ENCODE results near the gene JADE1.

DNA sequence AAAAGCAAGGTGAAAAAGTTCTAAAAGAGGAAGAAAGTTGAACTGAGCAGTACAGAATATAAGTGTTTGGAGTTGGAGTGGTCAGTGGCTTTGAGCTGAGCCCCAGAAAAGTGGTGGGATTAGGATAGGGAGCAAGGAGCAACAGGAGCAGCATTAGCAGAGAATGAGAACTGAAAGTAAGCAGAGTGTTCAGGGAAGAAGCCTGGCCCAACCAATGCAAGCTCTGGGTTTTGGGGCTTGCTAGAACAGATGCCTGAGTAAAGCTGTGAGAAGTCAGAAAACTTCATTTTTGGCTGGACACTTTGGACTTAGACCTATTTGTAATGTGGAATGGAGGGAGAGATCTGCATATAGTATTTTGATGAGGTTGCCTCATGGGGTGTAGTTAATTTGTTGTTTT, 17.8 kb downstream of the JADE1 start:
- TF ChIP-seq CEBPB (tag; IDR thresholded peaks at IDR 0.05), result no peak
- TF ChIP-seq MECOM (CRISPR knock-in tag; IDR thresholded peaks at IDR 0.05), result no peak
- TF ChIP-seq L3MBTL2 (IDR thresholded peaks at IDR 0.05), result no peak
- no peak for TF ChIP-seq SMARCC2 (IDR thresholded peaks at IDR 0.05; ENCODE audit: low read depth)
- no peak for TF ChIP-seq CREB1 (IDR thresholded peaks at IDR 0.05)
- no peak for TF ChIP-seq CREB1 (CRISPR knock-in tag; IDR thresholded peaks at IDR 0.05)
- no peak for TF ChIP-seq KLF6 (CRISPR knock-in tag; IDR thresholded peaks at IDR 0.05; ENCODE audit: borderline replicate concordance)
- TF ChIP-seq SMARCA4 (IDR thresholded peaks at IDR 0.05), result no peak
- TF ChIP-seq HDGF (IDR thresholded peaks at IDR 0.05), result no peak

Measured in K562 (cell line).